Sigmoid colon (tissue), 4 donors: ENCODE results near the gene SELENOO.

Source experiments
- EP300 ChIP-seq, 4 donors: sonication (generic); formaldehyde crosslinking; IDR thresholded peaks; one replicate each; pipeline ENCODE4 v1.6.1; 2017; ENCODE audit warnings: antibody characterized with exemption in 4 of 4
- POLR2A ChIP-seq, 2 donors: fragments of 450-650 bp; IDR thresholded peaks; one replicate each; pipeline ENCODE4 v1.6.1; 2016; ENCODE audit warnings: antibody characterized with exemption in 2 of 2, mild to moderate bottlenecking in 2 of 2, moderate library complexity in 2 of 2
- POLR2AphosphoS5 ChIP-seq, 4 donors: sonication (generic); formaldehyde crosslinking; IDR thresholded peaks; one replicate each; pipeline ENCODE4 v1.6.1; 2017; ENCODE audit warnings: antibody characterized with exemption in 4 of 4
- TF ChIP-seq, protein P1 (sequence below), 4 experiments: fragments of 450-650 bp in 3 of 4; fragments of 200-600 bp in 1 of 4; IDR thresholded peaks; one replicate each; pipeline ENCODE4 v1.5.1; 2016 to 2019; ENCODE audit warnings: antibody characterized with exemption in 4 of 4, mild to moderate bottlenecking in 3 of 4, moderate library complexity in 2 of 4

- TF ChIP-seq POLR2A (IDR thresholded peaks at IDR 0.05) (no peak), POLR2AphosphoS5 (IDR thresholded peaks at IDR 0.05) (no peak), EP300 (IDR thresholded peaks at IDR 0.05) (no peak)
- TF ChIP-seq, protein P1, sequence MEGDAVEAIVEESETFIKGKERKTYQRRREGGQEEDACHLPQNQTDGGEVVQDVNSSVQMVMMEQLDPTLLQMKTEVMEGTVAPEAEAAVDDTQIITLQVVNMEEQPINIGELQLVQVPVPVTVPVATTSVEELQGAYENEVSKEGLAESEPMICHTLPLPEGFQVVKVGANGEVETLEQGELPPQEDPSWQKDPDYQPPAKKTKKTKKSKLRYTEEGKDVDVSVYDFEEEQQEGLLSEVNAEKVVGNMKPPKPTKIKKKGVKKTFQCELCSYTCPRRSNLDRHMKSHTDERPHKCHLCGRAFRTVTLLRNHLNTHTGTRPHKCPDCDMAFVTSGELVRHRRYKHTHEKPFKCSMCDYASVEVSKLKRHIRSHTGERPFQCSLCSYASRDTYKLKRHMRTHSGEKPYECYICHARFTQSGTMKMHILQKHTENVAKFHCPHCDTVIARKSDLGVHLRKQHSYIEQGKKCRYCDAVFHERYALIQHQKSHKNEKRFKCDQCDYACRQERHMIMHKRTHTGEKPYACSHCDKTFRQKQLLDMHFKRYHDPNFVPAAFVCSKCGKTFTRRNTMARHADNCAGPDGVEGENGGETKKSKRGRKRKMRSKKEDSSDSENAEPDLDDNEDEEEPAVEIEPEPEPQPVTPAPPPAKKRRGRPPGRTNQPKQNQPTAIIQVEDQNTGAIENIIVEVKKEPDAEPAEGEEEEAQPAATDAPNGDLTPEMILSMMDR (IDR thresholded peaks at IDR 0.05): no peak
These were observed 47.6 kb upstream of the SELENOO start for GRCh38 chr22:50153056-50153755.
